Measurements from ENCODE around the gene SMARCC1.
"Not testable (repeated sequence)": the region's sequence is repeated elsewhere in the genome, so short reads cannot be mapped to it uniquely, and the experiment has no call there.

The SMARCC1 gene

DNA sequence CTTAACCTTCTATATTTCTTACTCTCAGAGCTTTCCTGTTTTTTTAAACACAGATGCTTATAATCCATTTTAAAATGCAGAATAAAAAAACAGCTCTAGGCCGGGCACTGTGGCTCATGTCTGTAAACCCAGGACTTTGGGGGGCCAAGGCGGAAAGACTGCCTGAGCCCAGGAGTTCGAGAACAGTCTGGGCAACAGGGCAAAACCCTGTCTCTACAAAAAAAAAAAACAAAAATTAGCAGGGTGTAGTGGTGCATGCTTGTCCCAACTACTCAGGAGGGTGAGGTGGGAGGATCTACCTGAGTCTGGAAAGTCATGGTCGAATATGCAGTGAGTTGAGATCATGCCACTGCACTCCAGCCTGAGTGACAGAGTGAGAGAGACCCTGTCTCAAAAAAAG is 15.5 kb downstream of the SMARCC1 start:
- DNase-seq (ENCODE audit: low spot score), result no peak

DNA sequence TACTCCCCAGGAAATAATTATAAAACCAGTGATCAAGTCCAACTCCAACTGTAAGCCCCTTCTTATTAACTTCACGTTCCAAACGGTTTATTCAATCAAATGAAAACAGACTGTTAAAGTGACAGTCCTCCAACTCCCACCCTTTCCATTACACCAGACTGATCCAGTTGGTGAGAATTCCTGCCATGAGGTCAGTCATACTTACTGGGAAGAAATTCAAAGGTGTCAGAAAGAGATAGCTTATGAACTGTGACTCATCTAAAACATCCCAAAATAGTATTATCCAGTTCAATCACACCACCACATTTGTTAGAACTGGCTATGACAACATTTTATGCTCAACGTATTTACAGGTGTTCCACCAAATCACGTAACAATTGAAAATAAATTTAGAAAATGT is 19.5 kb downstream of the SMARCC1 start:
- no peak for DNase-seq (ENCODE audit: low spot score)

DNA sequence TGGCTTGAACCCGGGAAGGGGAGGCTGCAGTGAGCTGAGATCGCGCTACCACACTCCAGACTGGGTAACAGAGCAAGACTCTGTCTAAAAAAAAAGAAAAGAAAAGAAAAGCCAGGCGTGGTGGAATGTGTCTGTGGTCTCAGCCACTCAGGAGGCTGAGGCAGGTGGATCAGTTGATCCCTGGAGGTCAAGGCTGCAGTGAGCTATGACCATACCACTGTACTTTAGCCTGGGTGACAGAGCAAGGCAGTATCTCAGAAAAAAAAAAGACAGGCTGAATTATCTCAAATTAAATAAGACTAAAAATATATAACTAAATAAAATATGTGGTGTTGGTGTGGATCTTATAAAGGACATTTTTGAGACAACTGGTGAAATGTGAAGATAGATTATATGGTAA is 20.6 kb downstream of the SMARCC1 start:
- DNase-seq (ENCODE audit: low spot score), result no peak

DNA sequence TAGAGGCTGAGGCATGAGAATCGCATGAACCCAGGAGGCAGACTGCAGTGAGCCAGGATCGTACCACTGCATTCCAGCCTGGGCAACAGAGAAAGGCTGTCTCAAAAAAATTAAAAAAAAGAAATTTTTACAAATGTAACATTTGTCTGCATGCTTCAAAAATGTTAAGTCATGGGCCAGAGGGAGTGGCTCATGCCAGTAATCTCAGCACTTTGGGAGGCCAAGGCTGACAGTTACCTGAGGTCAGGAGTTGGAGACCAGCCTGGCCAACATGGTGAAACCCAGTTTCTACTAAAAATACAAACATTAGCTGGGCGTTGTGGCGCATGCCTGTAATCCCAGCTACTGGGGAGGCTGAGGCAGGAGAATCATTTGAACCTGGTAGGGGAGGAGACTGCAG is 21.5 kb downstream of the SMARCC1 start:
- not testable (repeated sequence) for DNase-seq (ENCODE audit: low spot score)

DNA sequence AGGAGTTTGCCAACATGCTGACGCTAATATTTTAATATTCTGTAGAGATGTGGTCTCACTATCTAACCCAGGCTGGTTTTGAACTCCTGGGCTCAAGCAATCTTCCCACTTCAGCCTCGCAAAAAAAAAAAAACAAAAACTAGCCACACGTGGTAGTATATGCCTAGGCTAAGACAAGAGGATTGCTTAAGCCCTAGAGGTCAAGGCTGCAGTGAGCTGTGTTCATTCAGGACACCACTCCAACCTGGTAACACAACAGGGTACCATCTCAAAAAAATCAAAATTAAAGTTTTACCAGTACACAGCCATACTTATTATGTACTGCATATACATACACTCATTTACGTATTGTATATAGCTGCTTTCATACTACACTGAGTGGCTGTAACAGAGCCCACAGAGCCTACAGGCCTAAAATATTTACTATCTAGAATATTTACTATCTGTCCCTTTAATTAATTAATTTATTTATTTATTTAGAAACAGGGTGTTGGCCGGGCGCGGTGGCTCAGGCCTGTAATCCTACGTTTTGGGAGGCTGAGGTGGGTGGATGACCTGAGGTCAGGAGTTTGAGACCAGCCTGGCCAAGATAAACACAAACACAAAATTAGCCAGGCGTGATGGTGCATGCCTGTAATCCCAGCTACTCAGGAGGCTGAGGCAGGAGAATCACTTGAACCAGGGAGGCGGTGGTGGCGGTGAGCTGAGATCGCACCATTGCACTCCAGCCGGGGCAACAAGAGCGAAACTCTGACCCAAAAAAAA is 23.2 kb downstream of the SMARCC1 start:
- DNase-seq (ENCODE audit: low spot score), result no peak

DNA sequence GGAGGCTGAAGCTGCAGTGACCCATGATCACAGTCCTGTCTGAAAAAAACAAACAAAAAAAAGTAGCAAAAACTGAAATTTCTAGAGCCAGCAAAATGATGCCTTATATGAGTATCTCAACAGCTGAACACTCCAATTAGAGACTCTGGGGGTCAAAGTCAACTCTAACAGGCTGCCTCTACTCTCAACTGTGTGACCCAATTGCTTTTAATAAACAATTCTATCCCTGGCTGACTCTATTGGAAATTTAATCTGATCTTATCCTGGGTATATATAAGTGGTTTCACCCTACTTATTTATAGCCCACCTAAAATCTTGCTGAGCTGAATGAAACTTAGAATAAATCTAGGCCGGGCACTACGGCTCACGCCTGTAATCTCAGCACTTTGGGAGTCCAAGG is 29.0 kb downstream of the SMARCC1 start:
- no peak for DNase-seq (ENCODE audit: low spot score)

DNA sequence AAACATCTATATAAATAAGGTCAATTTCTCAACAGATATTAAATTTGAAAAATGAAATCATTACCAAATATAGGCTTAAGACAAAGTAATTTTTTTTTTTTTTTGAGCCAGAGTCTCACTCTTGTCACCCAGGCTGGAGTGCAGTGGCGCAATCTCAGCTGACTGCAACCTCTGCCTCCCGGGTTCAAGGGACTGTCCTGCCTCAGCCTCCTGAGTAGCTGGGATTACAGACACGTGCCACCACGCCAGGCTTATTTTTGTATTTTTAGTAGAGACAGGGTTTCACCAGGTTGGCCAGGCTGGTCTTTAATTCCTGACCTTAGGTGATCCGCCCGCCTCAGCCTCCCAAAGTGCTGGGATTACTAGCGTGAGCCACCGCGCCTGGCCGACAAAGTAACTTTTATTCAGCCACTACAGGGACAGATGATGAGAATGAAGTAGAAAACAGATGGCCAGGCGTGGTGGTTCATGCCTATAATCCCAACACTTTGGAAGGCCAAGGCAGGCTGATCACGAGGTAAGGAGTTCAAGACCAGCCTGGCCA is 30.8 kb downstream of the SMARCC1 start:
- not testable (repeated sequence) for DNase-seq (ENCODE audit: low spot score)

DNA sequence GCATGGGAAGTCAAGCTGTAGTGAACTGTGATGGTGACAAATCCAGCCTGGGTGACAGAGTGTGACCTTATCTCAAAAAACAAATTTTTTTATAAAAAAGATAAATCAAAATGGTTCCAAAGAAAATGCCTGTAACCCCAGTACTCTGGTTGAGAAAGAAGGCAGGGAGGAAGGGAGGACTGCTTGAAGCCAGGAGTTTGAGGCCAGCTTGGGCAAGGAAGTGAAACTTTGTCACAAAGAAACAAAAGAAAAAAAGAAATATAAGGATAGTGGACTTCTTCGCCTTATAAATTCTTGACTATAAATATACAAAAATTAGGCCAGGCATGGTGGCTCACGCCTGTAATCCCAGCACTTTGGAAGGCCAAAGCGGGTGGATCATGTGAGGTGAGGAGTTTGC is 34.1 kb downstream of the SMARCC1 start:
- DNase-seq (ENCODE audit: low spot score), result no peak

GRCh38 chr3:47746264-47746663 is 35.4 kb downstream of the SMARCC1 start:
- DNase-seq (ENCODE audit: low spot score), result no peak

DNA sequence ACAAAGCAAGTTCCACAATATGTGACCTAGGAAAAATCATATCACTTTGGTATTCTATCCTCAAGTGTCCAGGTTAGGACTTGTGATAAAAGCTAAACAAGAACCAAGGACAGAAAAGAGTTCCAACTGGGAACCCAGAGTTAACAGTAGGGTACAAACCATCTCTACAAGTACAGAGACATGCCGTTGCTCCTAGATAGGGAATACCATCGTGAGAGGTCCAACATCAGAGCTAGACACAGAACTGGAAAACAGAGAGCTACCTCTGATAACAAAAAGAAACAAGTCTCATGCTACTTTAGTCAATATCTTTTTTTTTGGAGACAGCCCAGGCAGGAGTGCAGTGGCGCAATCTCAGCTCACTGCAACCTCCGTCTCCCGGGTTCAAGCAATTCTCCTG is 37.8 kb downstream of the SMARCC1 start:
- no peak for DNase-seq (ENCODE audit: low spot score)

DNA sequence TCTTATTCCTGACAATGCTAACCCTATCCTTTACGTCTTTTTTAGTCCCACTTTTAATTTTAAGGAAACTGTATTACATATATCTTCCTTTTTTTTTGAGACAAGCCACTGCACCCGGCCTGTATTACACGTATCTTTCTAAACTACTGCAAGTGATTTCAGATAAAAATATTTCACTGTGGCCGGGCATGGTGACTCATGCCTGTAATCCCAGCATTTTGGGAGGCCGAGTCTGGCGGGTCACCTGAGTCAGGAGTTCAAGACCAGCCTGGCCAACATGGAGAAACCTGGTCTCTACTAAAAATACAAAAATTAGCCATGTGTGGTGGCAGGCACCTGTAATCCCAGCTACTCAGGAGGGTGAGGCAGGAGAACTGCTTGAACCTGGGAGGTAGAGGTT is 38.3 kb downstream of the SMARCC1 start:
- DNase-seq (ENCODE audit: low spot score), result not testable (repeated sequence)

DNA sequence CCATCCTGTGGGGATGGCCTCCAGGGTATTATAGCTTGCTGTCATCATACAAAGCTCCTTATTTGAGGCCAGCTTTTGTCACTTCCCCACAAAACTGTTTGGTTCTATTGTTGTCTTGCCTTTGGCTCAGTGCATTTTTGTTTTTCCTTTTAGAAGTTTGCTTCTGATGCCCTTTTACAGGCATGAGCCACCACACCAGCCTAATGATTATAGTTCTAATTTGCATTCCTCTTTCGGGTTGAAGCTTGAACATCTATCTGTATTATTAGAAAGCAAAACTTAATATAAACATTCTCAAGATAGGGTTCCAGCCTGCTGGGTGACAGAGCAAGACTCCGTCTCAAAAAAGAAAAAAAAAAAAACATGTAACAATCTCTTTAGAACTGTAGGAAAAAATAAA is 39.8 kb downstream of the SMARCC1 start:
- no peak for DNase-seq (ENCODE audit: low spot score)

DNA sequence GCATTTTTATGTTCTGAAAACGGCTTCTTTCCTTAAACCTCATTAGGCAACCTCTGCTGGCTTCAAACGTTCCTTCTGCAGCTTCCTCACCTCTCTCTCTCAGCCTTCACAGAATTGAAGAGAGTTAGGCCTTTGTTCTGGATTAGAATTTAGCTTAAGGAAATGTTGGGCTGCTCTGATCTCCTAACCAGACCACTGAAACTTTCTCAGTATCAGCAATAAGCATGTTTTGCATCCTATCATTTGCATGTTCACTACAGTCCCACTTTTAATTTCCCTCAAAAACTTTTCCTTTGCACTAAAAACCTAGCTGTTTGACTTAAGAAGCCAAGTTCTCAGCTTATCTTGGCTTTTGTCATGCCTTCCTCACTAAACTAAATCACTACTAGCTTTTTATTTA is 49.5 kb downstream of the SMARCC1 start:
- DNase-seq (ENCODE audit: low spot score), result no peak

DNA sequence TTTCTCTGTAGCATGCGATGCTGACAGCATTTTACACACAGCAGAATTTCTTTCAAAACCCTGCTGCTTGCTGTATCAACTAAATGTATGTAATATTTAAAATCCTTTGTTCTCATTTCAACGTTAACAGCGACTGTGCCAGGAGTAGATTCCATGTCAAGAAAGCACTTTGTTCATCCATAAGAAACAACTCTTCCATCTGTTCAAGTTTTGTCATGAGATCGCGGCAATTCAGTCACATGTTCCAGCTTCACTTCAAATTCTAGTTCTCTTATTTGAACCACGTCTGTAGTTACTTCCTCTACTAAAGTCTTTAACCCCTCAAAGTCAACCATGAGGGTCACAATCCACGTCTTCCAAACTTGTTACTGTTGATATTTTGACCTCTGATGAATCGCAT is 50.6 kb downstream of the SMARCC1 start:
- peak; percentile 16 for DNase-seq (ENCODE audit: low spot score)

DNA sequence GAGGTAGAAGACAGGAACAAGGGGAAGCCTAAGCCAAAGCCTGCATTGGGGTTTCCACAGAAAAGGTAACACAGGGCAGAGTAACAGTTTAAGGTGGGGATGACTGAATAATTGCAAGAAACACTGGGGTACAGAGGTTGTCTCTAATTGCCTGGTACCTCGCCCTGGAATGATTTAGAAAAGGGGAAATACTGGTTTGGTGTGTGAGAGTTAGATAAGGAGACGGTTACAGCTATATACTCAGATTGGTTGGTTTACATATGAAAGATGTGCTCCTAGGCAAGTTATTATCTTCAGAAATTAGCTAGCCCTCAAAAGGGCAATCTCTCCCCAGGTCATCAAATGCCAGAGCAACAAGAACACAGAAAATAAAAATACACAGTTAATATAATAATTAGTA is 58.8 kb downstream of the SMARCC1 start:
- no peak for DNase-seq (ENCODE audit: low spot score)

DNA sequence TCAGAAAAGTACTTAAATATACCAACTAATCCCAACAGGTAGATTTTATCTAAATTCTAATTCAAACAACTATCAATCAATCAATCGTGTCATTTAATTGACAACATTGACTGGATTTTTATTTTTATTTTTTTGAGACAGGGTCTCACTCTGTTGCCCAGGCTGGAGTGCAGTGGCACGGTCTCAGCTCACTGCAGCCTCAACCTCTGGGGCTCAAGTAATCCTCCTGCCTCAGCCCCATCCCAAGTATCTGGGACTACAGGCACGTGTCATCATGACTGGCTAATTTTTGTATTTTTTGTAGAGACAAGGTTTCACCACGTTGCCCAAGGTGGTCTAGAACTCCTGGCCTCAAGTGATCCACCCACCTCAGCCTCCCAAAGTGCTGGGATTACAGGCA is 64.2 kb downstream of the SMARCC1 start:
- DNase-seq (ENCODE audit: low spot score), result not testable (repeated sequence)

GRCh38 chr3:47716656-47717055 is 65.0 kb downstream of the SMARCC1 start:
- DNase-seq (ENCODE audit: low spot score), result no peak

DNA sequence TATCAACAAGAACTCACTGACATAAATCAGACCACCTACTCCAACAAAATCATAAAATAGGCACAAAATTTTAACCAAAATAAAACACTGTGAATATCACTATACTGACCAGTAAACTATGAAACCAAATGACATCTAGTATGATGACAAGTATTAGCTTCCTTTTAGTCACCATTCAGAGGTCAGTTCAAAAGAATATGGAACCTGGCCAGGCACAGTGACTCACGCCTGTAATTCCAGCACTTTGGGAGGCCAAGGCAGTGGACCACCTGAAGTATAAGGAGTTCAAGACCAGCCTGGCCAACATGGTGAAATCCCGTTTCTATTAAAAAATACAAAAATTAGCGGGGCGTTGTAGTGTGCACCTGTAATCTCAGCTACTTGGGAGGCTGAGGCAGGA is 65.8 kb downstream of the SMARCC1 start:
- DNase-seq (ENCODE audit: low spot score), result no peak

- DNase-seq (ENCODE audit: low spot score), result no peak
These were observed 67.1 kb downstream of the SMARCC1 start for GRCh38 chr3:47714606-47715005.

- no peak for DNase-seq (ENCODE audit: low spot score)
These were observed 68.0 kb downstream of the SMARCC1 start for GRCh38 chr3:47713655-47714054.

DNA sequence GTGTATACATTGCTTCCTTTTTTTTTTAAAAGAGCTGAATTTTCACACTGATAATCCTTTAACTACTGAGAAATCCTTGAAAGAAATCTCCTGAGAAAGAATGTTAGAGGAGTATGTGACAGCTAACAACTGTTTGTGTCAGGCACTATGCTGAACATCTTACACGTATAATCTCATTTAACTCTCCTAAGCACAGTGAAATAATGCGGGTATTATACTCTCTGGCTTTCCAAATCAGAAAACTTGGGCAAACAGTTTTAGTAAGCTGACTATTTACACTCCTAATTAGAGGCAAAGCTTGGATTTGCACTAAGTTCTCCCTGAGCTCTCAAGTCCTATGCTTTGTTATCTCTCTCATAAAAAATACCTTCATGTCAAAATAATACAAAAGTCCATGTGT is 69.3 kb downstream of the SMARCC1 start:
- DNase-seq (ENCODE audit: low spot score), result no peak

DNA sequence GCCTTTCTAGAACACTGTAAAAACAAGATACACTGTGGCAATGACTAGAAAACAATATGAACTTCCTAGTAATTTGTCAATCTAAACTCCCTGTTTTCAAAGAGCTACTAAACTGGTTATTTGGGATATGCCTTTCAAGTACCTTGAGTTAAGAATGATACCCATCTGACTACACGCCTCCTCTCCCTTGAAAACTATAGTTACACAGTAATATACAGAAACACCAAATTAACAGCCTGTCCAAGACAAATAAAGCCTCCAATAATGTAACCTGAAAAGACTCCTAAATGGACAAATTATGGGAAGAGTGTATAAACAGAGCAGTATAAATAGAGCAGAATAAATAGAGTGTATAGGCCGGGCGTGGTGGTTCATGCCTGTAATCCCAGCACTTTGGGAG is 70.1 kb downstream of the SMARCC1 start:
- DNase-seq (ENCODE audit: low spot score), result no peak

DNA sequence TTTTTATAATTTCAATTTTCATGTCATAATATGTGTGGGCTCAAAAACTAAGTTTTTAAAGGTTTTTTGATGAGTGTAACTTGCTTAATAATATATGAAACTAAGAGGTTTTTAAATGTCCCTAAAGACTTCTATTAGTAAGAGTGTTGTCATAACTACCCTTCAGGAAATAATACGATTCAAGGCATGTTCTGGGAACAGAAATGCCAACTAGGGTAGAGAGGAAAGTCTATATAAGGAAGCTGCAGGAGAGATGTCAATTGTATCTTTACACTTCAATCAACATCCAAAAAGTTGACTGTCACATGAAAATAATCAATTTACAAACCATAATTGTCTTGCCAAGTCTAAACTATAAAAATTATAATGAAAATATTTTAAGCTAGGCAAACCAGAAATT is 76.3 kb downstream of the SMARCC1 start:
- no peak for DNase-seq (ENCODE audit: low spot score)

- no peak for DNase-seq (ENCODE audit: low spot score)
These were observed 77.5 kb downstream of the SMARCC1 start for GRCh38 chr3:47704237-47704612.

Measured in globus pallidus (tissue), 1 donor.